HepG2 (cell line): ENCODE measurements around the gene CLDN17. TPM values are rescaled to one million over a fixed set of nuclear protein-coding genes. Genes with fewer than 3 reads are reported as not detected.

Source experiments
- ATAC-seq: fragments of 200-7000 bp; cut with Tn5 transposase; 3 replicates; pipeline ENCODE4 v1.9.1; 2020; ENCODE audit warnings: mild to moderate bottlenecking, moderate library complexity
- BruUV-seq: library from RNA; stranded (reverse); fragments of 400-500 nt; replicated peaks from 2 replicates; lab custom pipeline; 2021; lab: Mats Ljungman, UMichigan
- CTCF ChIA-PET: fragments of 300-600 bp; formaldehyde crosslinking; extraction: SDS; loops from one replicate; lab custom pipeline; 2021; ENCODE audit warnings: low total read pairs, inconsistent platforms, low intra/inter-chr PET ratio; lab: Yijun Ruan, JAX
- POLR2A ChIA-PET: fragments of 350-600 bp; sonication (Branson Sonifier 250); formaldehyde crosslinking; loops from one replicate; lab custom pipeline; 2020; ENCODE audit warnings: antibody characterized with exemption, inconsistent platforms; lab: Yijun Ruan, JAX
- DNase-seq: peaks from one replicate; pipeline ENCODE4 v3.0.0-alpha.2; 2015; ENCODE audit warnings: low spot score
- FAIRE-seq: peaks from 3 replicates; lab custom pipeline; 2011; peaks lifted over from hg19 to GRCh38; lab: Jason Lieb, UNC
- H2AFZ ChIP-seq: one replicate; pipeline ENCODE4 v1.6.1; 2011; ENCODE audit warnings: low read length, inconsistent platforms
- H3K27ac ChIP-seq: fragments of 300-600 bp; 3 replicates; pipeline ENCODE4 v1.8.0; 2011; ENCODE audit warnings: mixed run types, mild to moderate bottlenecking, mixed read lengths, low read length, inconsistent platforms; ENCODE audit not compliant: insufficient read depth; ENCODE audit errors: extremely low read length
- H3K27me3 ChIP-seq, 2 experiments: fragments of 200-600 bp in 1 of 2; 2 replicates in 1 of 2; 3 replicates in 1 of 2; pipeline versions ENCODE4 v1.6.0 to v1.8.0; 2011; ENCODE audit warnings: low read length in 2 of 2, mild to moderate bottlenecking in 2 of 2, moderate library complexity in 2 of 2, inconsistent platforms in 1 of 2; ENCODE audit not compliant: insufficient read depth in 2 of 2, control insufficient read depth in 1 of 2
- H3K36me3 ChIP-seq, 2 experiments: fragments of 200-600 bp in 1 of 2; replicated peaks in 1 of 2; 2 replicates in 1 of 2; 3 replicates in 1 of 2; pipeline versions ENCODE4 v1.5.1 to v1.8.0; 2011; ENCODE audit warnings: low read length in 2 of 2, inconsistent platforms in 1 of 2; ENCODE audit not compliant: insufficient read depth in 2 of 2, control insufficient read depth in 1 of 2
- H3K4me1 ChIP-seq: 2 replicates; pipeline ENCODE4 v1.5.1; 2012; ENCODE audit warnings: low read length, inconsistent platforms; ENCODE audit not compliant: insufficient read depth
- H3K4me2 ChIP-seq: 2 replicates; pipeline ENCODE4 v1.6.0; 2011; ENCODE audit warnings: low read depth, low read length, inconsistent platforms
- H3K4me3 ChIP-seq, 3 experiments: fragments of 200-600 bp in 1 of 3; sonication (generic), shearing (Covaris generic) in 1 of 3; replicated peaks in 1 of 3; 2 replicates each; pipeline ENCODE4 v1.5.1; 2011 to 2016; ENCODE audit warnings: low read length in 3 of 3, inconsistent platforms in 2 of 3, low read depth in 2 of 3, mild to moderate bottlenecking in 2 of 3, control low read depth in 1 of 3, mixed read lengths in 1 of 3; ENCODE audit not compliant: insufficient read depth in 1 of 3
- H3K79me2 ChIP-seq: one replicate; pipeline ENCODE4 v1.6.1; 2011; ENCODE audit warnings: low read length, inconsistent platforms; ENCODE audit not compliant: insufficient read depth
- H3K9ac ChIP-seq: 2 replicates; pipeline ENCODE4 v1.6.0; 2011; ENCODE audit warnings: mild to moderate bottlenecking, low read depth, low read length, inconsistent platforms; ENCODE audit not compliant: insufficient read depth
- H3K9me3 ChIP-seq: 2 replicates; pipeline ENCODE4 v1.5.1; 2012; ENCODE audit warnings: mild to moderate bottlenecking, low read length
- H4K20me1 ChIP-seq: 2 replicates; pipeline ENCODE4 v1.6.0; 2011; ENCODE audit warnings: inconsistent platforms, mild to moderate bottlenecking, low read length, moderate library complexity; ENCODE audit not compliant: insufficient read depth
- ARHGAP35 ChIP-seq: sonication (generic); formaldehyde crosslinking; IDR thresholded peaks from 2 replicates; pipeline ENCODE4 v1.9.0; 2022; ENCODE audit warnings: mild to moderate bottlenecking, inconsistent platforms, moderate library complexity, missing genetic modification reagents, borderline replicate concordance
- CCAR2 ChIP-seq: fragments of 200-400 bp; formaldehyde crosslinking; optimal IDR thresholded peaks from 2 replicates; pipeline ENCODE3; 2018; ENCODE audit warnings: low read depth, mild to moderate bottlenecking, low read length, moderate library complexity
- DNMT3B ChIP-seq: conservative IDR thresholded peaks from 2 replicates; pipeline ENCODE4 v1.6.1; 2016; ENCODE audit warnings: missing biosample characterization, control low read depth
- FOXO4 ChIP-seq: sonication (generic); formaldehyde crosslinking; conservative IDR thresholded peaks from 2 replicates; pipeline ENCODE4 v1.8.1; 2023; ENCODE audit warnings: missing genetic modification reagents
- MTERF4 ChIP-seq: sonication (generic); formaldehyde crosslinking; IDR thresholded peaks from 2 replicates; pipeline ENCODE4 v1.8.0; 2023; ENCODE audit warnings: mild to moderate bottlenecking, missing genetic modification reagents
- SMARCC2 ChIP-seq: fragments of 450-650 bp; IDR thresholded peaks from 2 replicates; pipeline ENCODE4 v1.6.1; 2017; ENCODE audit warnings: antibody characterized with exemption, mild to moderate bottlenecking
- ZBTB43 ChIP-seq: sonication (generic); formaldehyde crosslinking; conservative IDR thresholded peaks from 2 replicates; pipeline ENCODE4 v1.4.0; 2020; ENCODE audit warnings: missing genetic modification reagents
- ZNF280B ChIP-seq: sonication (generic); formaldehyde crosslinking; IDR thresholded peaks from 2 replicates; pipeline ENCODE4 v1.5.0; 2020; ENCODE audit warnings: missing genetic modification reagents, mild to moderate bottlenecking, borderline replicate concordance
- ZNF569 ChIP-seq: sonication (generic); formaldehyde crosslinking; IDR thresholded peaks from 2 replicates; pipeline ENCODE4 v1.5.0; 2020; ENCODE audit warnings: mild to moderate bottlenecking, missing genetic modification reagents, moderate library complexity, borderline replicate concordance
- ZNF576 ChIP-seq: sonication (generic); formaldehyde crosslinking; IDR thresholded peaks from 2 replicates; pipeline ENCODE4 v1.4.0; 2020; ENCODE audit warnings: mild to moderate bottlenecking, missing genetic modification reagents
- ZNF607 ChIP-seq: sonication (generic); formaldehyde crosslinking; IDR thresholded peaks from 2 replicates; pipeline ENCODE4 v1.5.1; 2020; ENCODE audit warnings: missing genetic modification reagents, mild to moderate bottlenecking, borderline replicate concordance
- ZNF83 ChIP-seq: sonication (generic); formaldehyde crosslinking; IDR thresholded peaks from 2 replicates; pipeline ENCODE4 v1.4.0; 2020; ENCODE audit warnings: missing genetic modification reagents, mild to moderate bottlenecking, borderline replicate concordance
- WGBS: methylation state at CpG from one replicate; pipeline ENCODE4 v1.1.6; 2017; ENCODE audit warnings: low lambda C conversion rate; 5-methylcytosine and 5-hydroxymethylcytosine counted together
- in situ Hi-C: cut with HindIII; loops from 2 replicates; pipeline ENCODE4 v1.10.0; 2017; ENCODE audit warnings: low pct_unique_long_range_greater_than_20kb; ENCODE audit not compliant: extremely low pct_ligation_motif_present
- intact Hi-C: fragments of 100-400 bp; cut with micrococcal nuclease; formaldehyde crosslinking; loops from one replicate; pipeline ENCODE4 v1.10.0; 2022; ENCODE audit not compliant: unreplicated experiment
- polyA plus RNA-seq, 8 experiments: library from polyadenylated mRNA; depleted of rRNA in 3 of 8; stranded (reverse) in 7 of 8; unstranded in 1 of 8; fragments of >200 nt; fragmentation: Illumina TruSeq in 4 of 8; extraction: Trizol in 4 of 8; gene quantifications; 2 replicates each; pipeline versions ENCODE4 v1.2.1 to v1.2.3, GENCODE V29; 2011 to 2016; ENCODE audit warnings: low read depth in 4 of 8, missing spikeins in 1 of 8, mixed read lengths in 1 of 8; ENCODE audit not compliant: insufficient read depth in 1 of 8
- total RNA-seq, 5 experiments: library from RNA; depleted of rRNA; stranded (reverse); fragments of >200 nt; fragmentation: Illumina TruSeq; extraction: Trizol; gene quantifications; 2 replicates each; pipeline ENCODE4 v1.2.3, GENCODE V29; 2016; ENCODE audit warnings: low read depth in 1 of 5

CLDN17 gene
- total and polyA plus RNA-seq, 2 of the 13 experiments (the other 11 are each of a cell fraction or from before 2014, with no cell fraction given) = not detected

- no peaks in the 10 kb centered on the region for H3K27me3 ChIP-seq
- no peaks in the 10 kb centered on the region for H3K36me3 ChIP-seq
- no peaks in the 10 kb centered on the region for H3K79me2 ChIP-seq
- H3K4me3 ChIP-seq = no peak overlapping the region
- H2AFZ ChIP-seq = no peak overlapping the region
- FAIRE-seq = no peak
- H3K4me2 ChIP-seq = no peak overlapping the region
- POLR2A ChIA-PET = no interaction called here
- H3K9me3 ChIP-seq = peaks cover 42% of the 10 kb centered on the region
- WGBS = 3% methylated on average over 2 of the region's 2 CpGs
- CTCF ChIA-PET = no interaction called here
- no peaks in the 10 kb centered on the region for H3K4me1 ChIP-seq
- H4K20me1 ChIP-seq = no peaks in the 10 kb centered on the region
- no peak overlapping the region for H3K9ac ChIP-seq
- BruUV-seq = no TSS peak
- no peak overlapping the region for H3K27ac ChIP-seq
- no peak for DNase-seq
- intact Hi-C loops = no loop called here
- ATAC-seq = no peak
- in situ Hi-C loops = no loop called here
- no peak for TF ChIP-seq ZBTB43 (CRISPR knock-in tag)
- TF ChIP-seq ARHGAP35 (CRISPR knock-in tag) = no peak
- no peak for TF ChIP-seq ZNF569 (CRISPR knock-in tag)
- no peak for TF ChIP-seq SMARCC2
- no peak for TF ChIP-seq FOXO4
- TF ChIP-seq CCAR2 = no peak
- TF ChIP-seq MTERF4 (CRISPR knock-in tag) = no peak
- no peak for TF ChIP-seq ZNF83
- no peak for TF ChIP-seq ZNF607 (CRISPR knock-in tag)
- TF ChIP-seq DNMT3B (CRISPR knock-in tag) = no peak
- TF ChIP-seq ZNF576 = no peak
- no peak for TF ChIP-seq ZNF280B
These were observed 33.4 kb upstream of the CLDN17 start for GRCh38 chr21:30200000-30200399.
